Kidney (tissue), 14 donors: ENCODE measurements around the gene CELF4. TPM values are rescaled to one million over a fixed set of nuclear protein-coding genes. Genes with fewer than 3 reads are reported as not detected.

Experiments used
- DNase-seq, 5 donors: peaks; one replicate each; pipeline ENCODE4 v3.0.0-alpha.2; 2013 to 2020
- FAIRE-seq: peaks from 2 replicates; lab custom pipeline; 2012; peaks lifted over from hg19 to GRCh38; lab: Jason Lieb, UNC
- H3K27ac ChIP-seq, 2 donors: one replicate each; pipeline ENCODE4 v1.7.0; 2013; ENCODE audit warnings: low read depth in 2 of 2, low read length in 2 of 2, inconsistent platforms in 1 of 2
- H3K27me3 ChIP-seq: one replicate; pipeline ENCODE4 v1.7.1; 2013; ENCODE audit warnings: low read length, inconsistent platforms; ENCODE audit not compliant: control insufficient read depth, insufficient read depth
- H3K36me3 ChIP-seq, 3 donors: one replicate each; pipeline versions ENCODE4 v1.7.0 to v1.7.1; 2013; ENCODE audit warnings: low read length in 3 of 3, control low read depth in 1 of 3, inconsistent platforms in 1 of 3; ENCODE audit not compliant: insufficient read depth in 3 of 3, control insufficient read depth in 2 of 3
- H3K4me1 ChIP-seq, 3 donors: one replicate each; pipeline versions ENCODE4 v1.7.0 to v1.7.1; 2013; ENCODE audit warnings: low read length in 3 of 3, inconsistent platforms in 1 of 3, low read depth in 1 of 3; ENCODE audit not compliant: control insufficient read depth in 2 of 3, insufficient read depth in 2 of 3
- H3K4me3 ChIP-seq, 3 donors: one replicate each; pipeline versions ENCODE4 v1.7.0 to v1.8.1; 2013; ENCODE audit warnings: low read length in 3 of 3, control low read depth in 1 of 3, inconsistent platforms in 1 of 3
- H3K9ac ChIP-seq, 3 donors: one replicate each; pipeline versions ENCODE4 v1.7.0 to v1.7.1; 2013; ENCODE audit warnings: low read length in 3 of 3, control low read depth in 1 of 3, inconsistent platforms in 1 of 3
- H3K9me3 ChIP-seq, 3 donors: one replicate each; pipeline versions ENCODE4 v1.7.0 to v1.7.1; 2013; ENCODE audit warnings: low read length in 3 of 3, control low read depth in 1 of 3, inconsistent platforms in 1 of 3; ENCODE audit not compliant: control insufficient read depth in 2 of 3, insufficient read depth in 1 of 3
- CTCF ChIP-seq: IDR thresholded peaks from 3 replicates; pipeline ENCODE4 v1.5.1; 2012; ENCODE audit warnings: mild to moderate bottlenecking, moderate library complexity, borderline replicate concordance; ENCODE audit not compliant: insufficient read depth; ENCODE audit errors: extremely low read depth
- intact Hi-C: fragments of 100-400 bp; cut with DNase I; formaldehyde crosslinking; loops from one replicate; pipeline ENCODE4 v1.11.1; 2022
- polyA plus RNA-seq: library from polyadenylated mRNA; stranded (reverse); fragments of 350-450 nt; fragmentation: Illumina TruSeq; extraction: RNeasy Lipid Tissue Mini Kit (QIAGEN cat#74804); gene quantifications from one replicate; pipeline ENCODE4 v1.2.3, GENCODE V29; 2014; ENCODE audit warnings: low read depth, low replicate concordance; ENCODE audit not compliant: insufficient read depth
- total RNA-seq: library from RNA; stranded (reverse); fragmentation: NEBNext Ultra II Directional; extraction: Animal tissue kit (Norgen Biotek cat#: 25700); gene quantifications from one replicate; pipeline ENCODE4 v1.2.1, GENCODE V29; 2021
- donor health status: control.
- donor health status: control.
- donor health status: control.
- donor health status: control.
- donor health status: control.
- donor health status: DM: yes; HTN: yes; CAD: no.
- donor health status: Normal renal cell carcinoma (clear cell type).

Gene CELF4
- total and polyA plus RNA-seq, 2 donors from 2014 or later: 0.85 to 1.5 TPM

- DNase-seq: no peak
- H3K9ac ChIP-seq: no peak overlapping the region
- no peak for TF ChIP-seq CTCF
- no peaks in the 10 kb centered on the region for H3K9me3 ChIP-seq
- no peaks in the 10 kb centered on the region for H3K4me1 ChIP-seq
- no peak overlapping the region for H3K27ac ChIP-seq
- H3K4me3 ChIP-seq: no peak overlapping the region
- intact Hi-C loops: no loop called here
- H3K36me3 ChIP-seq: no peaks in the 10 kb centered on the region
- no peak for FAIRE-seq
- peaks cover 7% of the 10 kb centered on the region for H3K27me3 ChIP-seq
These were observed 291.0 kb downstream of the CELF4 start for GRCh38 chr18:37274309-37275236.

- DNase-seq (no peak), FAIRE-seq (no peak)
- no peak overlapping the region for H3K9ac ChIP-seq
- no peak overlapping the region for H3K27ac ChIP-seq
- intact Hi-C loops: no loop called here
- no peak for TF ChIP-seq CTCF
- no peak overlapping the region for H3K4me3 ChIP-seq
- H3K27me3 ChIP-seq: peaks cover 7% of the 10 kb centered on the region
- H3K36me3 ChIP-seq: no peaks in the 10 kb centered on the region
- H3K9me3 ChIP-seq: no peaks in the 10 kb centered on the region
- H3K4me1 ChIP-seq: no peaks in the 10 kb centered on the region
These were observed 292.8 kb downstream of the CELF4 start for GRCh38 chr18:37272841-37273240.

GRCh38 chr18:37272226-37272625 lies 293.4 kb downstream of the CELF4 start:
- intact Hi-C loops: no loop called here
- H3K9ac ChIP-seq: no peak overlapping the region
- H3K36me3 ChIP-seq: no peaks in the 10 kb centered on the region
- H3K9me3 ChIP-seq: no peaks in the 10 kb centered on the region
- no peak overlapping the region for H3K4me3 ChIP-seq
- H3K27me3 ChIP-seq: peaks cover 7% of the 10 kb centered on the region
- no peak for TF ChIP-seq CTCF
- FAIRE-seq (no peak), DNase-seq (no peak)
- no peaks in the 10 kb centered on the region for H3K4me1 ChIP-seq
- H3K27ac ChIP-seq: no peak overlapping the region
